Measurements from ENCODE around the gene ZNF710. TPM values are rescaled to one million over a fixed set of nuclear protein-coding genes. Genes with fewer than 3 reads are reported as not detected.
"Not testable (repeated sequence)": the region's sequence is repeated elsewhere in the genome, so short reads cannot be mapped to it uniquely, and the experiment has no call there.

ZNF710 gene
- total and polyA plus RNA-seq, 4 donors = 5.3 to 33.0 (median 17.5) TPM

GRCh38 chr15:89971592-89971997 lies 29.5 kb upstream of the ZNF710 start:
- 24% methylated on average over 4 of the region's 4 CpGs for WGBS (ENCODE audit: insufficient coverage)
- Histone ChIP-seq H3K36me3 (ENCODE audit: control insufficient read depth, insufficient read depth, low read length) (no peaks in the 10 kb centered on the region), H3K27ac (ENCODE audit: low read depth, low read length) (no peak overlapping the region), H3K9me3 (ENCODE audit: control insufficient read depth, insufficient read depth, low read length) (no peaks in the 10 kb centered on the region), H3K4me3 (ENCODE audit: low read depth, low read length) (no peak overlapping the region), H3K4me1 (ENCODE audit: control insufficient read depth, insufficient read depth, low read length) (peaks cover 6% of the 10 kb centered on the region), H3K27me3 (ENCODE audit: control insufficient read depth, insufficient read depth, low read length) (no peaks in the 10 kb centered on the region)
- peak in 3 of 6 donors; percentile 9 to 63 (median 48) for DNase-seq (ENCODE audit: low read depth in 4 of 6, low spot score in 6 of 6)

DNA sequence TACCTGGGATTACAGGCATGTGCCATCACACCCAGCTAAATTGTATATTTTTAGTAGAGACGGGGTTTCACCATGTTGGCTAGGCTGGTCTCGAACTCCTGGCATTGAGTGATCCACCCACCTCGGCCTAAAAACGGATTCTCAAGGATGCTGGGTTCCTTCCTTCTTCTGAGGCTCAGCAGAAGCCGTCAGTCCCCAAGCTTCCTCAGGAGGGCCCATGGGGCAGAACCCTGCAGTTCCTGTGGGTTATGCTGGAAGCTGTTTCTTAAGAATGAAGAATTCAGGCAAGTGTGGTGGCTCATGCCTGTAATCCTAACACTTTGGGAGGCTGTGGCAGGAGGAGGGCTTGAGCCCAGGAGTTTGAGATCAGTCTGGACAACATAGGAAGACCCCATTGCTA lies 29.0 kb upstream of the ZNF710 start:
- WGBS (ENCODE audit: insufficient coverage) = 87% methylated on average over 5 of the region's 5 CpGs
- Histone ChIP-seq H3K27ac (ENCODE audit: low read depth, low read length) (no peak overlapping the region), H3K4me3 (ENCODE audit: low read depth, low read length) (no peak overlapping the region), H3K4me1 (ENCODE audit: control insufficient read depth, insufficient read depth, low read length) (peaks cover 6% of the 10 kb centered on the region), H3K9me3 (ENCODE audit: control insufficient read depth, insufficient read depth, low read length) (no peaks in the 10 kb centered on the region), H3K27me3 (ENCODE audit: control insufficient read depth, insufficient read depth, low read length) (no peaks in the 10 kb centered on the region), H3K36me3 (ENCODE audit: control insufficient read depth, insufficient read depth, low read length) (no peaks in the 10 kb centered on the region)
- no peak for DNase-seq (ENCODE audit: low read depth in 4 of 6, low spot score in 6 of 6)

- no peak overlapping the region for H3K27ac ChIP-seq (ENCODE audit: low read depth, low read length)
- no peaks in the 10 kb centered on the region for H3K27me3 ChIP-seq (ENCODE audit: control insufficient read depth, insufficient read depth, low read length)
- DNase-seq (ENCODE audit: low read depth in 4 of 6, low spot score in 6 of 6) = peak in 1 of 6 donors; percentile 20
- H3K36me3 ChIP-seq (ENCODE audit: control insufficient read depth, insufficient read depth, low read length) = no peaks in the 10 kb centered on the region
- H3K4me3 ChIP-seq (ENCODE audit: low read depth, low read length) = no peak overlapping the region
- H3K9me3 ChIP-seq (ENCODE audit: control insufficient read depth, insufficient read depth, low read length) = no peaks in the 10 kb centered on the region
- H3K4me1 ChIP-seq (ENCODE audit: control insufficient read depth, insufficient read depth, low read length) = peaks cover 6% of the 10 kb centered on the region
- WGBS (ENCODE audit: insufficient coverage) = 79% methylated on average over 7 of the region's 8 CpGs
Observed at GRCh38 chr15:89975482-89976245, 25.5 kb upstream of the ZNF710 start.

GRCh38 chr15:89976246-89976600 lies 24.9 kb upstream of the ZNF710 start:
- peaks cover 6% of the 10 kb centered on the region for H3K4me1 ChIP-seq (ENCODE audit: control insufficient read depth, insufficient read depth, low read length)
- no peak for DNase-seq (ENCODE audit: low read depth in 4 of 6, low spot score in 6 of 6)
- no peak overlapping the region for H3K4me3 ChIP-seq (ENCODE audit: low read depth, low read length)
- 96% methylated on average over 3 of the region's 5 CpGs for WGBS (ENCODE audit: insufficient coverage)
- no peaks in the 10 kb centered on the region for H3K27me3 ChIP-seq (ENCODE audit: control insufficient read depth, insufficient read depth, low read length)
- H3K9me3 ChIP-seq (ENCODE audit: control insufficient read depth, insufficient read depth, low read length) = no peaks in the 10 kb centered on the region
- H3K36me3 ChIP-seq (ENCODE audit: control insufficient read depth, insufficient read depth, low read length) = no peaks in the 10 kb centered on the region
- H3K27ac ChIP-seq (ENCODE audit: low read depth, low read length) = no peak overlapping the region

DNA sequence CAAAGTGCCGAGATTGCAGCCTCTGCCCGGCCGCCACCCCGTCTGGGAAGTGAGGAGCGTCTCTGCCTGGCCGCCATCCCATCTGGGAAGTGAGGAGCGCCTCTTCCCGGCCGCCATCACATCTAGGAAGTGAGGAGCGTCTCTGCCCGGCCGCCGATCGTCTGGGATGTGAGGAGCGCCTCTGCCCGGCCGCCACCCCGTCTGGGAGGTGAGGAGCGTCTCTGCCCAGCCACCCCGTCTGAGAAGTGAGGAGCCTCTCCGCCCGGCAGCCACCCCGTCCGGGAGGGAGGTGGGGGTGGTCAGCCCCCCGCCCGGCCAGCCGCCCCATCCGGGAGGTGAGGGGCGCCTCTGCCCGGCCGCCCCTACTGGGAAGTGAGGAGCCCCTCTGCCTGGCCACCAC lies 23.3 kb upstream of the ZNF710 start:
- H3K9me3 ChIP-seq (ENCODE audit: control insufficient read depth, insufficient read depth, low read length); H3K4me3 ChIP-seq (ENCODE audit: low read depth, low read length); DNase-seq (ENCODE audit: low read depth in 4 of 6, low spot score in 6 of 6); H3K4me1 ChIP-seq (ENCODE audit: control insufficient read depth, insufficient read depth, low read length); H3K27me3 ChIP-seq (ENCODE audit: control insufficient read depth, insufficient read depth, low read length); H3K27ac ChIP-seq (ENCODE audit: low read depth, low read length); H3K36me3 ChIP-seq (ENCODE audit: control insufficient read depth, insufficient read depth, low read length): not testable (repeated sequence)
- 99% methylated on average over 12 of the region's 31 CpGs for WGBS (ENCODE audit: insufficient coverage)

GRCh38 chr15:89978914-89979313 lies 22.2 kb upstream of the ZNF710 start:
- Histone ChIP-seq H3K27ac (ENCODE audit: low read depth, low read length) (no peak overlapping the region), H3K27me3 (ENCODE audit: control insufficient read depth, insufficient read depth, low read length) (no peaks in the 10 kb centered on the region), H3K36me3 (ENCODE audit: control insufficient read depth, insufficient read depth, low read length) (no peaks in the 10 kb centered on the region), H3K4me1 (ENCODE audit: control insufficient read depth, insufficient read depth, low read length) (no peaks in the 10 kb centered on the region), H3K9me3 (ENCODE audit: control insufficient read depth, insufficient read depth, low read length) (no peaks in the 10 kb centered on the region), H3K4me3 (ENCODE audit: low read depth, low read length) (no peak overlapping the region)
- WGBS (ENCODE audit: insufficient coverage) = 100% methylated on average over 1 of the region's 7 CpGs
- DNase-seq (ENCODE audit: low read depth in 4 of 6, low spot score in 6 of 6) = no peak

DNA sequence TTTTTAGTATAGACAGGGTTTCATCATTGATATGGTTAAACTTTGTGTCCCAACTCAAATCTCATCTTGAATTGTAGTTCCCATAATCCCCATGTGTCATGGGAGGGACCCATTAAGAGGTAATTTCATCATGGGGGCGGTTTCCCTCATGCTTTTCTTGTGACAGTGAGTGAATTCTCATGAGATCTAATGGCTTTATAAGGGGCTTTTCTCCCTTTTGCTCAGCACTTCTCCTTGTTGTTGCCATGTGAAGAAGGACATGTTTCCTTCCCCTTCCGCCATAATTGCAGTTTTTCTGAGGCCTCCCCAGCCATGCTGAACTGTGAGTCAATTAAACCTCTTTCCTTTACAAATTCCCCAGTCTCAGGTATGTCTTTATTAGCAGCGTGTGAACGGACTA lies 20.2 kb upstream of the ZNF710 start:
- Histone ChIP-seq H3K36me3 (ENCODE audit: control insufficient read depth, insufficient read depth, low read length) (no peaks in the 10 kb centered on the region), H3K9me3 (ENCODE audit: control insufficient read depth, insufficient read depth, low read length) (peaks cover 7% of the 10 kb centered on the region), H3K27ac (ENCODE audit: low read depth, low read length) (no peak overlapping the region), H3K27me3 (ENCODE audit: control insufficient read depth, insufficient read depth, low read length) (no peaks in the 10 kb centered on the region), H3K4me3 (ENCODE audit: low read depth, low read length) (no peak overlapping the region), H3K4me1 (ENCODE audit: control insufficient read depth, insufficient read depth, low read length) (no peaks in the 10 kb centered on the region)
- WGBS (ENCODE audit: insufficient coverage) = 86% methylated on average over 3 of the region's 4 CpGs
- no peak for DNase-seq (ENCODE audit: low read depth in 4 of 6, low spot score in 6 of 6)

- peaks cover 7% of the 10 kb centered on the region for H3K9me3 ChIP-seq (ENCODE audit: control insufficient read depth, insufficient read depth, low read length)
- no peaks in the 10 kb centered on the region for H3K27me3 ChIP-seq (ENCODE audit: control insufficient read depth, insufficient read depth, low read length)
- H3K4me1 ChIP-seq (ENCODE audit: control insufficient read depth, insufficient read depth, low read length) = no peaks in the 10 kb centered on the region
- WGBS (ENCODE audit: insufficient coverage) = 32% methylated on average over 4 of the region's 7 CpGs
- no peak overlapping the region for H3K4me3 ChIP-seq (ENCODE audit: low read depth, low read length)
- H3K27ac ChIP-seq (ENCODE audit: low read depth, low read length) = no peak overlapping the region
- H3K36me3 ChIP-seq (ENCODE audit: control insufficient read depth, insufficient read depth, low read length) = no peaks in the 10 kb centered on the region
- DNase-seq (ENCODE audit: low read depth in 4 of 6, low spot score in 6 of 6) = no peak
Observed at GRCh38 chr15:89982315-89983055, 18.6 kb upstream of the ZNF710 start.

- peaks cover 7% of the 10 kb centered on the region for H3K9me3 ChIP-seq (ENCODE audit: control insufficient read depth, insufficient read depth, low read length)
- WGBS (ENCODE audit: insufficient coverage) = no CpG with 5 or more reads among the region's 2 CpGs
- no peak for DNase-seq (ENCODE audit: low read depth in 4 of 6, low spot score in 6 of 6)
- H3K27me3 ChIP-seq (ENCODE audit: control insufficient read depth, insufficient read depth, low read length) = no peaks in the 10 kb centered on the region
- H3K4me1 ChIP-seq (ENCODE audit: control insufficient read depth, insufficient read depth, low read length) = no peaks in the 10 kb centered on the region
- H3K27ac ChIP-seq (ENCODE audit: low read depth, low read length) = no peak overlapping the region
- no peak overlapping the region for H3K4me3 ChIP-seq (ENCODE audit: low read depth, low read length)
- no peaks in the 10 kb centered on the region for H3K36me3 ChIP-seq (ENCODE audit: control insufficient read depth, insufficient read depth, low read length)
Observed at GRCh38 chr15:89984001-89984400, 17.1 kb upstream of the ZNF710 start.

All from spinal cord (tissue), 10 donors.